A673 (cell line): ENCODE data around the gene S100G. TPM values are rescaled to one million over a fixed set of nuclear protein-coding genes. Genes with fewer than 3 reads are reported as not detected.

Source experiments
- BruUV-seq: library from RNA; stranded (reverse); fragments of 400-500 nt; replicated peaks from 2 replicates; lab custom pipeline; 2021; lab: Mats Ljungman, UMichigan
- CTCF ChIA-PET: fragments of 300-600 bp; sonication (Branson Sonifier 250); formaldehyde crosslinking; loops from one replicate; lab custom pipeline; 2022; ENCODE audit warnings: antibody characterized with exemption; lab: Charles Lee
- POLR2A ChIA-PET: fragments of 300-600 bp; sonication (Branson Sonifier 250); formaldehyde crosslinking; loops from one replicate; lab custom pipeline; 2022; ENCODE audit warnings: antibody characterized with exemption; ENCODE audit not compliant: low non-redundant PET; lab: Charles Lee
- DNase-seq: peaks from one replicate; pipeline ENCODE4 v3.0.0-alpha.2; 2015; ENCODE audit warnings: low spot score
- H3K27ac ChIP-seq: fragments of 200-600 bp; sonication (generic); 2 replicates; pipeline ENCODE4 v1.5.1; 2016; ENCODE audit warnings: mixed run types, low read depth, mild to moderate bottlenecking, mixed read lengths, antibody characterized with exemption, low read length; ENCODE audit not compliant: poor library complexity, severe bottlenecking
- H3K27me3 ChIP-seq: fragments of 200-600 bp; sonication (generic); replicated peaks from 2 replicates; pipeline ENCODE4 v1.6.1; 2017; ENCODE audit warnings: mixed run types, low read depth, mild to moderate bottlenecking, mixed read lengths, antibody characterized with exemption, low read length; ENCODE audit not compliant: insufficient read depth, poor library complexity
- H3K36me3 ChIP-seq: fragments of 200-600 bp; sonication (generic); 2 replicates; pipeline ENCODE4 v1.6.1; 2016; ENCODE audit warnings: mixed run types, mild to moderate bottlenecking, mixed read lengths, antibody characterized with exemption, low read length; ENCODE audit not compliant: insufficient read depth, poor library complexity, severe bottlenecking
- H3K4me1 ChIP-seq: fragments of 200-600 bp; sonication (generic); 2 replicates; pipeline ENCODE4 v1.6.1; 2017; ENCODE audit warnings: mixed run types, mild to moderate bottlenecking, mixed read lengths, antibody characterized with exemption, low read length; ENCODE audit not compliant: insufficient read depth, poor library complexity, severe bottlenecking
- H3K4me3 ChIP-seq: fragments of 200-600 bp; sonication (generic); 2 replicates; pipeline ENCODE4 v1.5.1; 2016; ENCODE audit warnings: low read depth, mixed run types, mild to moderate bottlenecking, mixed read lengths, low read length; ENCODE audit not compliant: poor library complexity, severe bottlenecking
- H3K9me3 ChIP-seq: fragments of 200-600 bp; sonication (generic); 2 replicates; pipeline ENCODE4 v1.6.1; 2016; ENCODE audit warnings: mixed run types, low read depth, mild to moderate bottlenecking, mixed read lengths, antibody characterized with exemption, low read length; ENCODE audit not compliant: poor library complexity, severe bottlenecking
- EZH2 ChIP-seq: fragments of 200-600 bp; sonication (generic); IDR thresholded peaks from 2 replicates; pipeline ENCODE4 v1.6.1; 2017; ENCODE audit warnings: borderline replicate concordance, low read depth, mild to moderate bottlenecking, mixed read lengths, antibody characterized with exemption, low read length; ENCODE audit not compliant: poor library complexity, severe bottlenecking
- intact Hi-C: fragments of 100-400 bp; cut with micrococcal nuclease; formaldehyde crosslinking; loops from one replicate; pipeline ENCODE4 v1.10.0; 2022; ENCODE audit not compliant: unreplicated experiment
- total RNA-seq: library from RNA; stranded (reverse); gene quantifications from 2 replicates; pipeline ENCODE4 v1.2.3, GENCODE V29; 2021
- TF ChIP-seq, protein P1 (sequence below): fragments of 300-800, 200-600 bp; sonication (generic); conservative IDR thresholded peaks from 2 replicates; pipeline ENCODE4 v1.5.1; 2017; ENCODE audit warnings: low read depth, mild to moderate bottlenecking, antibody characterized with exemption, low read length, moderate library complexity, mixed read lengths

Gene S100G
- total RNA-seq, 1 experiment from 2014 or later: not detected

DNA sequence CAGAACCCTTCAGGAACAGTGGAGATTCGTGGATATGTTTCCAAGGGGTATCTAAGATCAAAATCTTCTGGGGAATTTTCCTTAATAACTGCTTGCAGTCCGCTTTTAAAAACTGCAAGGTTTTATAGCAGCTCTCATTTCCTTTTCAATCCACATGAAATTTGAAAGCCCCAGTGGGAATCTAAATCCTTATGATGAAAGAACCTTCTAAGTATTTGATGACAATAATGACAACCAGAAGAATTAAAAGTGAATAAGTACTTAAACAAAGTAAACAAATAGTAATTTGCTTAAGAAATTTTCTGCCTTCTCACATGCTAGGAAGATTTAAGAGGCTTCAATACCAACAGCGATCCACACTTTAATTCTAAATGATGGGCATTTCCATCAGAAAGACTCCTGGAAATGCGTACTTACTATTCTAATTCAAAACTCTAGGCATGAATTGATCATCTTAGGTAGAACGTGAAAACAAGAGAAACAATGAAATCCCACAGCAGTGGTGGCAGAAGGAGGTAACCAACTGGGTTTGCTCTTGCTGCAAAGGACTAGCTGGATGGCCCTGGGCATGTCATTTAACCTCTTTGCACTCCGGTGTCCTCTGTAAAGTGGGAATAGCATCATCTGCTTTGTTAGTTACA is 37.6 kb upstream of the S100G start:
- POLR2A ChIA-PET: no interaction called here
- intact Hi-C loops: no loop called here
- peak; percentile 66 for DNase-seq
- no peak overlapping the region for H3K4me3 ChIP-seq
- H3K4me1 ChIP-seq: peaks cover 16% of the 10 kb centered on the region
- no peak for TF ChIP-seq EZH2
- TF ChIP-seq, protein P1, sequence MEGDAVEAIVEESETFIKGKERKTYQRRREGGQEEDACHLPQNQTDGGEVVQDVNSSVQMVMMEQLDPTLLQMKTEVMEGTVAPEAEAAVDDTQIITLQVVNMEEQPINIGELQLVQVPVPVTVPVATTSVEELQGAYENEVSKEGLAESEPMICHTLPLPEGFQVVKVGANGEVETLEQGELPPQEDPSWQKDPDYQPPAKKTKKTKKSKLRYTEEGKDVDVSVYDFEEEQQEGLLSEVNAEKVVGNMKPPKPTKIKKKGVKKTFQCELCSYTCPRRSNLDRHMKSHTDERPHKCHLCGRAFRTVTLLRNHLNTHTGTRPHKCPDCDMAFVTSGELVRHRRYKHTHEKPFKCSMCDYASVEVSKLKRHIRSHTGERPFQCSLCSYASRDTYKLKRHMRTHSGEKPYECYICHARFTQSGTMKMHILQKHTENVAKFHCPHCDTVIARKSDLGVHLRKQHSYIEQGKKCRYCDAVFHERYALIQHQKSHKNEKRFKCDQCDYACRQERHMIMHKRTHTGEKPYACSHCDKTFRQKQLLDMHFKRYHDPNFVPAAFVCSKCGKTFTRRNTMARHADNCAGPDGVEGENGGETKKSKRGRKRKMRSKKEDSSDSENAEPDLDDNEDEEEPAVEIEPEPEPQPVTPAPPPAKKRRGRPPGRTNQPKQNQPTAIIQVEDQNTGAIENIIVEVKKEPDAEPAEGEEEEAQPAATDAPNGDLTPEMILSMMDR: no peak
- no TSS peak for BruUV-seq
- H3K27ac ChIP-seq: no peak overlapping the region
- no peaks in the 10 kb centered on the region for H3K36me3 ChIP-seq
- H3K9me3 ChIP-seq: no peaks in the 10 kb centered on the region
- H3K27me3 ChIP-seq: peaks cover 3% of the 10 kb centered on the region
- CTCF ChIA-PET: no interaction called here

DNA sequence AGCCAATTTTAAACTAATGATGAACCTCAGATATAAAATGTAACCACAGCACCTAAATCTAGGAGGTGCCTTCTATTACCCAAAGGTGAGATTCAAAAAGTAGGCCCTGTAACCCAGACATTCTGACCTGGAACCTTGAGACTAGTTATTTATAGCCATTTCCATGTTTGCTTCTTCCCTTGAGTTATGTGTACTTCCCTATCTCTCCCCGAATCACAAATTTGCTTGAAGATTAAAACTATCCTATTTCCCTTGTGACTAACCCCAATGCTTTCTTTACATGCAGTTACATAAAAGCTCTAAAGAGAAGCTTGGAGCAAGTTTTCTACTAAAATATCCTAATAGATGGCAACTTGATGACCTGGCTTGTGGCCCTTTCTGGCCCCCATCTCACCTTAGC is 32.6 kb upstream of the S100G start:
- Histone ChIP-seq H3K4me3 (no peak overlapping the region), H3K27ac (no peak overlapping the region), H3K4me1 (peaks cover 6% of the 10 kb centered on the region), H3K36me3 (no peaks in the 10 kb centered on the region), H3K27me3 (peaks cover 3% of the 10 kb centered on the region), H3K9me3 (no peaks in the 10 kb centered on the region)
- intact Hi-C loops: no loop called here
- TF ChIP-seq EZH2: no peak
- TF ChIP-seq, protein P1: no peak
- POLR2A ChIA-PET: no interaction called here
- CTCF ChIA-PET: no interaction called here
- no peak for DNase-seq
- no TSS peak for BruUV-seq

DNA sequence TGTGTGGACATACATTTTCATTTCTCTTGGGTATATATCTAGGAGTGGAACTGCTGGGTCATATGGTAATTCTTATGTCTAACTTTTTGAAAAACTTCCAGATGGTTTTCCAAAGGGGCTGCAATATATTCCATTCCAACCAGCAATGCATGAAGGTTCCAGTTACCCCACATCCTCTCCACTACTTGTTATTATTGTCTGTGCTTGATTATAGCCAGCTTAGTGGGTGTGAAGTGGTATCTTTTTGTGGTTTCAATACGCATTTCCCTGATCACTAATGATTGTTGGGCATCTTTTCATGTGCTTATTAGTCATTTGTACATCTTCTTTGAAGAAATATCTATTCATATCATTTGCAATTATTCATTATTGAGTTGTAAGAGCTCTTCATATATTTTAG is 31.5 kb upstream of the S100G start:
- BruUV-seq: no TSS peak
- CTCF ChIA-PET: no interaction called here
- POLR2A ChIA-PET: no interaction called here

More for the DNA sequence above, 31.5 kb upstream of the S100G start:
- Histone ChIP-seq H3K4me1 (no peaks in the 10 kb centered on the region), H3K36me3 (no peaks in the 10 kb centered on the region), H3K9me3 (no peaks in the 10 kb centered on the region), H3K27me3 (peaks cover 3% of the 10 kb centered on the region), H3K27ac (no peak overlapping the region), H3K4me3 (no peak overlapping the region)
- intact Hi-C loops: no loop called here
- DNase-seq: no peak
- TF ChIP-seq, protein P1: no peak
- TF ChIP-seq EZH2: no peak
